Measurements from ENCODE around the gene C1orf210.

The C1orf210 gene

GRCh38 chr1:43285269-43285990 lies at the start of gene C1orf210:
Gene C1orf210, minus strand, starts transcription at chr1:43285581. Its CDS starts 2,311 bp downstream, at chr1:43283270.
- no peak for DNase-seq
- ATAC-seq (replicated peaks), result no peak
- H3K36me3 Mint-ChIP-seq, result no peaks in the 10 kb centered on the region
- H3K4me3 Mint-ChIP-seq, result no peak within 1 kb of the TSS
- H3K27ac Mint-ChIP-seq, result no peak within 1 kb of the TSS
- peaks cover 0 to 2% of the 10 kb centered on the region in 2 donors for H3K4me1 Mint-ChIP-seq
- H3K27me3 Mint-ChIP-seq, result peaks cover 15 to 18% of the 10 kb centered on the region in 2 donors
- H3K9me3 Mint-ChIP-seq, result no peaks in the 10 kb centered on the region

GRCh38 chr1:43334453-43335205 lies 49.2 kb upstream of the C1orf210 start:
- Mint-ChIP-seq H3K36me3 (no peaks in the 10 kb centered on the region), H3K4me1 (peaks cover 7 to 10% of the 10 kb centered on the region in 2 donors), H3K27ac (no peak overlapping the region), H3K9me3 (no peaks in the 10 kb centered on the region), H3K27me3 (no peaks in the 10 kb centered on the region), H3K4me3 (no peak overlapping the region)
- DNase-seq (no peak), ATAC-seq (replicated peaks) (no peak)

GRCh38 chr1:43331688-43332087 lies 46.3 kb upstream of the C1orf210 start:
- Mint-ChIP-seq H3K27me3 (no peaks in the 10 kb centered on the region), H3K4me3 (no peak overlapping the region), H3K4me1 (peaks cover 7 to 10% of the 10 kb centered on the region in 2 donors), H3K27ac (no peak overlapping the region), H3K36me3 (no peaks in the 10 kb centered on the region), H3K9me3 (no peaks in the 10 kb centered on the region)
- no peak for ATAC-seq (replicated peaks)
- no peak for DNase-seq

- H3K9me3 Mint-ChIP-seq, result no peaks in the 10 kb centered on the region
- ATAC-seq (replicated peaks) (peak; percentile 85 to 98), DNase-seq (peak; percentile 52)
- H3K4me1 Mint-ChIP-seq, result peaks cover 7 to 10% of the 10 kb centered on the region in 2 donors
- H3K4me3 Mint-ChIP-seq, result no peak overlapping the region
- no peaks in the 10 kb centered on the region for H3K27me3 Mint-ChIP-seq
- H3K36me3 Mint-ChIP-seq, result no peaks in the 10 kb centered on the region
- no peak overlapping the region for H3K27ac Mint-ChIP-seq
Measured at GRCh38 chr1:43329995-43330751, 44.8 kb upstream of the C1orf210 start.

- H3K36me3 Mint-ChIP-seq, result peaks cover 2 to 11% of the 10 kb centered on the region in 2 donors
- no peaks in the 10 kb centered on the region for H3K27me3 Mint-ChIP-seq
- no peak overlapping the region for H3K4me3 Mint-ChIP-seq
- no peak for DNase-seq
- peaks cover 7 to 10% of the 10 kb centered on the region in 2 donors for H3K4me1 Mint-ChIP-seq
- ATAC-seq (replicated peaks), result no peak
- peaks cover 7 to 9% of the 10 kb centered on the region in 2 donors for H3K9me3 Mint-ChIP-seq
- no peak overlapping the region for H3K27ac Mint-ChIP-seq
Measured at GRCh38 chr1:43327549-43328292, 42.3 kb upstream of the C1orf210 start.

- no peak overlapping the region for H3K4me3 Mint-ChIP-seq
- no peak overlapping the region for H3K27ac Mint-ChIP-seq
- ATAC-seq (replicated peaks) (no peak), DNase-seq (no peak)
- H3K4me1 Mint-ChIP-seq, result peaks cover 5 to 8% of the 10 kb centered on the region in 2 donors
- no peaks in the 10 kb centered on the region for H3K27me3 Mint-ChIP-seq
- peaks cover 7 to 9% of the 10 kb centered on the region in 2 donors for H3K9me3 Mint-ChIP-seq
- H3K36me3 Mint-ChIP-seq, result peaks cover 2 to 11% of the 10 kb centered on the region in 2 donors
Measured at GRCh38 chr1:43325381-43325780, 40.0 kb upstream of the C1orf210 start.

GRCh38 chr1:43324810-43325209 lies 39.4 kb upstream of the C1orf210 start:
- Mint-ChIP-seq H3K4me1 (peaks cover 2% of the 10 kb centered on the region in 2 donors), H3K27me3 (no peaks in the 10 kb centered on the region), H3K36me3 (peaks cover 2 to 11% of the 10 kb centered on the region in 2 donors), H3K9me3 (peaks cover 7 to 9% of the 10 kb centered on the region in 2 donors), H3K27ac (no peak overlapping the region), H3K4me3 (no peak overlapping the region)
- no peak for DNase-seq
- no peak for ATAC-seq (replicated peaks)

GRCh38 chr1:43322506-43322905 lies 37.1 kb upstream of the C1orf210 start:
- peaks cover 2 to 11% of the 10 kb centered on the region in 2 donors for H3K36me3 Mint-ChIP-seq
- ATAC-seq (replicated peaks), result no peak
- no peak overlapping the region for H3K4me3 Mint-ChIP-seq
- H3K27ac Mint-ChIP-seq, result no peak overlapping the region
- H3K27me3 Mint-ChIP-seq, result no peaks in the 10 kb centered on the region
- peaks cover 7 to 9% of the 10 kb centered on the region in 2 donors for H3K9me3 Mint-ChIP-seq
- H3K4me1 Mint-ChIP-seq, result peaks cover 6% of the 10 kb centered on the region in 2 donors
- DNase-seq, result no peak

GRCh38 chr1:43321331-43321891 lies 36.0 kb upstream of the C1orf210 start:
- Mint-ChIP-seq H3K36me3 (peaks cover 2 to 11% of the 10 kb centered on the region in 2 donors), H3K4me3 (no peak overlapping the region), H3K4me1 (peaks cover 6% of the 10 kb centered on the region in 2 donors), H3K27ac (no peak overlapping the region), H3K27me3 (no peaks in the 10 kb centered on the region), H3K9me3 (peaks cover 7 to 9% of the 10 kb centered on the region in 2 donors)
- DNase-seq, result no peak
- ATAC-seq (replicated peaks), result no peak

- DNase-seq (no peak), ATAC-seq (replicated peaks) (peak in 1 of 2 donors; percentile 46)
- Mint-ChIP-seq H3K9me3 (peaks cover 5 to 7% of the 10 kb centered on the region in 2 donors), H3K27ac (no peak overlapping the region), H3K27me3 (no peaks in the 10 kb centered on the region), H3K4me3 (no peak overlapping the region), H3K36me3 (peaks cover 2 to 7% of the 10 kb centered on the region in 2 donors), H3K4me1 (peaks cover 6% of the 10 kb centered on the region in 2 donors)
Measured at GRCh38 chr1:43319766-43320165, 34.4 kb upstream of the C1orf210 start.

- H3K27me3 Mint-ChIP-seq, result no peaks in the 10 kb centered on the region
- H3K36me3 Mint-ChIP-seq, result peaks cover 0 to 2% of the 10 kb centered on the region in 2 donors
- DNase-seq, result no peak
- no peak for ATAC-seq (replicated peaks)
- peaks cover 2% of the 10 kb centered on the region in 2 donors for H3K9me3 Mint-ChIP-seq
- no peak overlapping the region for H3K4me3 Mint-ChIP-seq
- H3K4me1 Mint-ChIP-seq, result peaks cover 6% of the 10 kb centered on the region in 2 donors
- H3K27ac Mint-ChIP-seq, result no peak overlapping the region
Measured at GRCh38 chr1:43319288-43319687, 33.9 kb upstream of the C1orf210 start.

- peak overlapping the region; percentile 54 for H3K27ac Mint-ChIP-seq
- peaks cover 6% of the 10 kb centered on the region in 2 donors for H3K4me1 Mint-ChIP-seq
- no peaks in the 10 kb centered on the region for H3K9me3 Mint-ChIP-seq
Measured at GRCh38 chr1:43318831-43319230, 33.5 kb upstream of the C1orf210 start.

GRCh38 chr1:43317817-43318471 lies 32.6 kb upstream of the C1orf210 start:
- no peak for DNase-seq
- no peak for ATAC-seq (replicated peaks)
- H3K27me3 Mint-ChIP-seq, result no peaks in the 10 kb centered on the region
- H3K27ac Mint-ChIP-seq, result peak overlapping the region; percentile 26
- H3K36me3 Mint-ChIP-seq, result no peaks in the 10 kb centered on the region
- H3K9me3 Mint-ChIP-seq, result no peaks in the 10 kb centered on the region
- H3K4me3 Mint-ChIP-seq, result peak overlapping the region in 1 of 2 donors; percentile 14
- H3K4me1 Mint-ChIP-seq, result peaks cover 6% of the 10 kb centered on the region in 2 donors

More at GRCh38 chr1:43318831-43319230, 33.5 kb upstream of the C1orf210 start:
- ATAC-seq (replicated peaks) (no peak), DNase-seq (no peak)
- Mint-ChIP-seq H3K4me3 (no peak overlapping the region), H3K27me3 (no peaks in the 10 kb centered on the region), H3K36me3 (no peaks in the 10 kb centered on the region)

Measured in stimulated activated naive B cell treated with anti-CD40 and anti-IgM and Interleukin-4, amounts not matched to agents 10 μg/mL and 1 μg/mL and 100 μg/mL, for 72 hours (primary cell).